Testis (tissue), 3 donors: ENCODE measurements around the gene SREK1IP1. TPM values are rescaled to one million over a fixed set of nuclear protein-coding genes. Genes with fewer than 3 reads are reported as not detected.
"Not testable (repeated sequence)": the region's sequence is repeated elsewhere in the genome, so short reads cannot be mapped to it uniquely, and the experiment has no call there.

Source experiments
- DNase-seq: peaks from one replicate; pipeline ENCODE4 v3.0.0-alpha.2; 2019
- H3K27ac ChIP-seq, 2 donors: fragments of 200-600 bp; sonication (generic); one replicate each; pipeline ENCODE4 v1.5.1; 2019
- H3K27me3 ChIP-seq: fragments of 200-600 bp; sonication (generic); one replicate; pipeline ENCODE4 v1.5.1; 2019
- H3K36me3 ChIP-seq: fragments of 200-600 bp; sonication (generic); one replicate; pipeline ENCODE4 v1.5.1; 2017; ENCODE audit warnings: low read depth; ENCODE audit errors: missing control alignments
- H3K4me1 ChIP-seq: fragments of 200-600 bp; sonication (generic); one replicate; pipeline ENCODE4 v1.5.1; 2019
- H3K4me3 ChIP-seq, 2 donors: fragments of 200-600 bp; sonication (generic); one replicate each; pipeline ENCODE4 v1.5.1; 2017 to 2019
- H3K9me3 ChIP-seq: fragments of 200-600 bp; sonication (generic); one replicate; pipeline ENCODE4 v1.5.1; 2017
- POLR2A ChIP-seq: fragments of 450-650 bp; IDR thresholded peaks from one replicate; pipeline ENCODE4 v1.6.1; 2017; ENCODE audit warnings: antibody characterized with exemption, mild to moderate bottlenecking, moderate library complexity
- WGBS, 2 donors: methylation state at CpG; one replicate each; pipeline ENCODE4 v1.1.5; 2018; 5-methylcytosine and 5-hydroxymethylcytosine counted together
- intact Hi-C: fragments of 100-400 bp; cut with DNase I; formaldehyde crosslinking; loops from one replicate; pipeline ENCODE4 v1.15.1; 2023; ENCODE audit warnings: low total_unique reads
- polyA plus RNA-seq: library from polyadenylated mRNA; stranded (reverse); fragments of 350-450 nt; fragmentation: Illumina TruSeq; extraction: RNeasy Lipid Tissue Mini Kit (QIAGEN cat#74804); gene quantifications from one replicate; pipeline ENCODE4 v1.2.3, GENCODE V29; 2014; ENCODE audit warnings: low read depth, low replicate concordance; ENCODE audit not compliant: insufficient read depth
- total RNA-seq, 2 donors: library from RNA; depleted of rRNA; stranded (reverse); fragments of >200 nt; gene quantifications; one replicate each; pipeline ENCODE4 v1.2.3, GENCODE V29; 2016
- TF ChIP-seq, protein P1 (sequence below), 3 experiments: fragments of 450-650 bp in 2 of 3; fragments of 200-600 bp in 1 of 3; sonication (generic) in 1 of 3; IDR thresholded peaks; one replicate each; pipeline ENCODE4 v1.5.1; 2016 to 2019; ENCODE audit warnings: antibody characterized with exemption in 3 of 3, mild to moderate bottlenecking in 2 of 3, moderate library complexity in 1 of 3

Gene SREK1IP1
- total and polyA plus RNA-seq, 3 donors from 2014 or later: 3.4 to 10.4 (median 9.0) TPM

DNA sequence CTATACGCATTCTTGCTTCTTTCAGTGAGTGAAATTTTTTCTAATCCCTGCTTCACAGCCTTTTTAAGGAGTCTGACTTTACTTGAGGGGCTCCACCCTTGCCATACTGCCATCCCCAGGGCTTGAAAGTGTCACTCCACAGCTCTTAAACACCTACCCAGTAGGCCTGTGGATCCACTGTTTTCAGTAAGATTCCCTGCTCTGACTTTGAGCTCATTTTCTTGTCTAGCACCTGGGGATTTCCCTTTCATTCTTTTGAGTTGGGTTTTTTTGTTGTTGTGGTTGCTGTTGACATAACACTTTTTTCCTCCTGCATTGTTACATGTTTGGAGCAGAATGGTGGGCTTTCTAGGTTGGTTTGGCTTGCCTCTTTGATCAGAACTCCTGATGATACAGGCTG lies 23.6 kb downstream of the SREK1IP1 start:
- Histone ChIP-seq H3K9me3 (no peaks in the 10 kb centered on the region), H3K4me1 (no peaks in the 10 kb centered on the region), H3K36me3 (no peaks in the 10 kb centered on the region), H3K27ac (no peak overlapping the region), H3K27me3 (no peaks in the 10 kb centered on the region), H3K4me3 (no peak overlapping the region)
- intact Hi-C loops: no loop called here
- TF ChIP-seq POLR2A: no peak
- TF ChIP-seq, protein P1, sequence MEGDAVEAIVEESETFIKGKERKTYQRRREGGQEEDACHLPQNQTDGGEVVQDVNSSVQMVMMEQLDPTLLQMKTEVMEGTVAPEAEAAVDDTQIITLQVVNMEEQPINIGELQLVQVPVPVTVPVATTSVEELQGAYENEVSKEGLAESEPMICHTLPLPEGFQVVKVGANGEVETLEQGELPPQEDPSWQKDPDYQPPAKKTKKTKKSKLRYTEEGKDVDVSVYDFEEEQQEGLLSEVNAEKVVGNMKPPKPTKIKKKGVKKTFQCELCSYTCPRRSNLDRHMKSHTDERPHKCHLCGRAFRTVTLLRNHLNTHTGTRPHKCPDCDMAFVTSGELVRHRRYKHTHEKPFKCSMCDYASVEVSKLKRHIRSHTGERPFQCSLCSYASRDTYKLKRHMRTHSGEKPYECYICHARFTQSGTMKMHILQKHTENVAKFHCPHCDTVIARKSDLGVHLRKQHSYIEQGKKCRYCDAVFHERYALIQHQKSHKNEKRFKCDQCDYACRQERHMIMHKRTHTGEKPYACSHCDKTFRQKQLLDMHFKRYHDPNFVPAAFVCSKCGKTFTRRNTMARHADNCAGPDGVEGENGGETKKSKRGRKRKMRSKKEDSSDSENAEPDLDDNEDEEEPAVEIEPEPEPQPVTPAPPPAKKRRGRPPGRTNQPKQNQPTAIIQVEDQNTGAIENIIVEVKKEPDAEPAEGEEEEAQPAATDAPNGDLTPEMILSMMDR (IDR thresholded peaks at IDR 0.05): no peak
- WGBS, 2 donors: 96% methylated on average over 1 of the region's 1 CpG
- DNase-seq: no peak

DNA sequence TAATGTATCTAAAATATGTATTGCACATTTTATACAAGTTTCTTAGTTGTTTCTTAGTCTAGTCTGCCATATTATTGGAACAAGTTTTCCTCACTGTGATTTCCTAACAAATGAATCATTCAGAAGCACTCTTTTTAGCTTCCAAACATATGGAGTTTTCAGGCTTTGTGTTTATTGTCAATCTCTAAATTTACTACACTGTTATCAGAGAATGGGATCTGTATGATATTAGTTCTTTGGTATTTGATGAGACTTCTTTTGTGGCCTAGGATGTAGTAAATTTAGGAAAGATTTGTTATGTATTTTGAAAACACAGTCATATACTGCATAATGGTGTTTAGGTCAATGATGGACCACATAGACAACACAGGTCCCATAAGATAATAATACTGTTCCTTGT lies 25.7 kb downstream of the SREK1IP1 start:
- DNase-seq: no peak
- no peak overlapping the region for H3K4me3 ChIP-seq
- no peaks in the 10 kb centered on the region for H3K36me3 ChIP-seq
- no peaks in the 10 kb centered on the region for H3K9me3 ChIP-seq
- H3K27ac ChIP-seq: no peak overlapping the region
- intact Hi-C loops: no loop called here
- no peaks in the 10 kb centered on the region for H3K27me3 ChIP-seq
- TF ChIP-seq, protein P1 (IDR thresholded peaks at IDR 0.05): no peak
- no peak for TF ChIP-seq POLR2A
- no peaks in the 10 kb centered on the region for H3K4me1 ChIP-seq

DNA sequence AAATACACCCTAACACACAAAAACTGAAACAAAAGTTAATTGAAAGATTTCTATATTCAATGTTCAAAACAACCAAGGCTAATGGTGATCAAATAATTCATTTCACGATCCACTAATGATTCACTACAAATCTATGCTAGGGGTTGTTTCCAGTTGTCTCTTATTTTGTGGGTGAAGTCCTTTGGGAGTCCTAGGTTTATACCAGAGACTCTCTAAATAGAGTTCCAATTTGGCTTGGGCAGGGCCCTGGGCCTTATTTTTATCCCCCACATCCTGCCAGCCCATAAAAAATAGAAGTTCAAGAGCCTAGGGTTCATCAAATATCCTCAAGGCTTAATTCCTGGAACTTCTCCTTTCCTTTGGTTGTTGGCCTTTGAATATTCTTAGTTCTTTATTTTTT lies 26.1 kb downstream of the SREK1IP1 start:
- 88 to 92% methylated on average over 1 of the region's 1 CpG for WGBS, 2 donors
- H3K9me3 ChIP-seq: no peaks in the 10 kb centered on the region
- no peak for TF ChIP-seq POLR2A
- TF ChIP-seq, protein P1 (IDR thresholded peaks at IDR 0.05): no peak
- H3K27me3 ChIP-seq: no peaks in the 10 kb centered on the region
- no peaks in the 10 kb centered on the region for H3K36me3 ChIP-seq
- H3K4me3 ChIP-seq: no peak overlapping the region
- DNase-seq: no peak
- H3K27ac ChIP-seq: no peak overlapping the region
- H3K4me1 ChIP-seq: no peaks in the 10 kb centered on the region
- intact Hi-C loops: no loop called here

DNA sequence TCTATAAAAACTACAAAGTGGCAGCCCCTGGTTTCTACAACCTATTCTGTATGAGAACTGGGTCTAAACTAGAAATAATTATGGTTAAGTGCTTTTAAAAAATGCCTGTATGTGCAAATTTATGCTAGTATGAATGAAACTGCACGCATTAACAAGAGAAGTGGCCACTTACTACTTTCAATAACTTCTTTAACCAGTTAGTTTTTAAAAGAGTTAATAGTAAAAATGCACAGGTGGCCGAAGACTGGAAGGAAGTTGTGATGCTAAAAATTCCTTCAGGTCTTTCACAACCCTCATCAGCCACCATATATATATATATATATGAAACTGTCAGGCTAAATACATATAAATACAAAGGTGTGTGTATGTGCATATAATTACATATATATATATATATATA lies 41.3 kb downstream of the SREK1IP1 start:
- H3K27ac ChIP-seq: no peak overlapping the region
- TF ChIP-seq, protein P1 (IDR thresholded peaks at IDR 0.05): no peak
- no peak for TF ChIP-seq POLR2A
- no peaks in the 10 kb centered on the region for H3K27me3 ChIP-seq
- no peaks in the 10 kb centered on the region for H3K36me3 ChIP-seq
- no peak for DNase-seq
- H3K9me3 ChIP-seq: no peaks in the 10 kb centered on the region
- WGBS, 2 donors: 96 to 98% methylated on average over 2 of the region's 2 CpGs
- intact Hi-C loops: no loop called here
- no peaks in the 10 kb centered on the region for H3K4me1 ChIP-seq
- H3K4me3 ChIP-seq: no peak overlapping the region

DNA sequence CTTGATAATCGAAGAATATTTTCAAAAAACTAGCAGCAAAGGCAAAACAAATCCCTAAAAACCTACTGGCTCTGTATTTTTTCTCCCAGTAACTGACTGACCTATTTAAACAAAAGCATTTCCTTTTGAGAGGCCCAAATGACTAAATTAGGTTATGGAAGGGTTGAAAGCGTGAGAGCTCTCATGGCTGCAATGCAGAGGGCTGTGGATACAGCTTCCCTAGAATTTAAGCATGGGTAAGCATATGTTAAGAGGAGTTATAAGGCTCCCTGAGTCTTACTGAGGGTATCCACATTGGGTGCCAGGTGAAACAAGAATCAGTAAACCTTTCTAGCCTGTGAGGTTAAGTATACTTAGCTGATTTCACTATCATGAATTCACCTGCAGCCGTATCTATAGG lies 45.9 kb downstream of the SREK1IP1 start:
- Histone ChIP-seq H3K36me3 (no peaks in the 10 kb centered on the region), H3K9me3 (no peaks in the 10 kb centered on the region), H3K27ac (no peak overlapping the region), H3K4me3 (no peak overlapping the region), H3K27me3 (no peaks in the 10 kb centered on the region), H3K4me1 (no peaks in the 10 kb centered on the region)
- TF ChIP-seq, protein P1 (IDR thresholded peaks at IDR 0.05): no peak
- intact Hi-C loops: no loop called here
- no peak for DNase-seq
- WGBS, 2 donors: 65 to 67% methylated on average over 3 of the region's 3 CpGs

DNA sequence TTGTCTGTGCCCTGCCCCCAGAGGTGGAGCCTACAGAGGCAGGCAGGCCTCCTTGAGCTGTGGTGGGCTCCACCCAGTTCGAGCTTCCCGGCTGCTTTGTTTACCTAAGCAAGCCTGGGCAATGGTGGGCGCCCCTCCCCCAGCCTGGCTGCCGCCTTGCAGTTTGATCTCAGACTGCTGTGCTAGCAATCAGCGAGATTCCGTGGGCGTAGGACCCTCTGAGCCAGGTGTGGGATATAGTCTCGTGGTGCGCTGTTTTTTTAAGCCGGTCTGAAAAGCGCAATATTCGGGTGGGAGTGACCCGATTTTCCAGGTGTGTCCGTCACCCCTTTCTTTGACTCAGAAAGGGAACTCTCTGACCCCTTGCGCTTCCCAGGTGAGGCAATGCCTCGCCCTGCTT lies 54.0 kb downstream of the SREK1IP1 start:
- H3K27me3 ChIP-seq, DNase-seq, H3K9me3 ChIP-seq, H3K27ac ChIP-seq, H3K36me3 ChIP-seq, intact Hi-C loops, H3K4me3 ChIP-seq, H3K4me1 ChIP-seq: not testable (repeated sequence)
- 80 to 93% methylated on average over 6 to 9 of the region's 16 CpGs for WGBS, 2 donors
